ENCODE measurements around the gene SCO2. TPM values are rescaled to one million over a fixed set of nuclear protein-coding genes. Genes with fewer than 3 reads are reported as not detected.

Gene SCO2
- total RNA-seq, 4 donors from 2014 or later, result 1.5 to 9.4 (median 4.4) TPM

DNA sequence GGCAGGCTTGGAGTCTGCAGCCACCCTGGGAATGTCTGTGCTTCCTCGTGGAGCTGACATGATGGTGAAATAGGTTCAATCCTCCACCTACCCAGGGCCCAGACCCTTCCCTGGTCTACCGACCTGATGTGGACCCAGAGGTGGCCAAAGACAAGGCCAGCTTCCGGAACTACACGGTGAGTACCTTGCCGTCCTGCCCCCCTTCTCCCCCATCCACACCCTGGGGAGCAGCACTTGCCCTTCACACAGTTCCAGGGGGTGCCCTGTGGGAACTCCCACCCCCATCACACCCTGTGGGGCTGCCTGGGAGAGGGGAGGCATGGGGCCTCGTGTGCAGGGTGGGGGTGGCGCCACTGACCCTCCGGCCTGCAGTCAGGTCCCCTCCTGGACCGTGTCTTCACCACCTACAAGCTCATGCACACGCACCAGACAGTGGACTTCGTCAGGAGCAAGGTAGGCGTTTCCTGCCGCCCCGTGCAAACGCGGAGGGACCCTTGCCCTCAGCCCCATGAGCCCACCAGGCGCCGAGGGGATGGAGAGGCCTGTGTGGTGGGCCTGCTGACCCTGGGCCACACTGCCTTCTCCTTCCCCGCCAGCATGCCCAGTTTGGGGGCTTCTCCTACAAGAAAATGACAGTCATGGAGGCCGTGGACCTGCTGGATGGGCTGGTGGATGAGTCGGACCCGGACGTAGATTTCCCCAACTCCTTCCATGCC is 38.0 kb downstream of the SCO2 start:
- H3K4me3 ChIP-seq (ENCODE audit: low read depth, poor library complexity, severe bottlenecking), result no peak overlapping the region
- intact Hi-C loops (cut with DNase I; ENCODE audit: low total_unique reads), result no loop called here
- TF ChIP-seq, protein P1, sequence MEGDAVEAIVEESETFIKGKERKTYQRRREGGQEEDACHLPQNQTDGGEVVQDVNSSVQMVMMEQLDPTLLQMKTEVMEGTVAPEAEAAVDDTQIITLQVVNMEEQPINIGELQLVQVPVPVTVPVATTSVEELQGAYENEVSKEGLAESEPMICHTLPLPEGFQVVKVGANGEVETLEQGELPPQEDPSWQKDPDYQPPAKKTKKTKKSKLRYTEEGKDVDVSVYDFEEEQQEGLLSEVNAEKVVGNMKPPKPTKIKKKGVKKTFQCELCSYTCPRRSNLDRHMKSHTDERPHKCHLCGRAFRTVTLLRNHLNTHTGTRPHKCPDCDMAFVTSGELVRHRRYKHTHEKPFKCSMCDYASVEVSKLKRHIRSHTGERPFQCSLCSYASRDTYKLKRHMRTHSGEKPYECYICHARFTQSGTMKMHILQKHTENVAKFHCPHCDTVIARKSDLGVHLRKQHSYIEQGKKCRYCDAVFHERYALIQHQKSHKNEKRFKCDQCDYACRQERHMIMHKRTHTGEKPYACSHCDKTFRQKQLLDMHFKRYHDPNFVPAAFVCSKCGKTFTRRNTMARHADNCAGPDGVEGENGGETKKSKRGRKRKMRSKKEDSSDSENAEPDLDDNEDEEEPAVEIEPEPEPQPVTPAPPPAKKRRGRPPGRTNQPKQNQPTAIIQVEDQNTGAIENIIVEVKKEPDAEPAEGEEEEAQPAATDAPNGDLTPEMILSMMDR (IDR thresholded peaks at IDR 0.05), result no peak
- TF ChIP-seq POLR2A (IDR thresholded peaks at IDR 0.05), result no peak
- WGBS, 2 donors, result 79 to 81% methylated on average over 14 to 23 of the region's 23 CpGs
- no peak for DNase-seq (ENCODE audit: low spot score in 2 of 2)

DNA sequence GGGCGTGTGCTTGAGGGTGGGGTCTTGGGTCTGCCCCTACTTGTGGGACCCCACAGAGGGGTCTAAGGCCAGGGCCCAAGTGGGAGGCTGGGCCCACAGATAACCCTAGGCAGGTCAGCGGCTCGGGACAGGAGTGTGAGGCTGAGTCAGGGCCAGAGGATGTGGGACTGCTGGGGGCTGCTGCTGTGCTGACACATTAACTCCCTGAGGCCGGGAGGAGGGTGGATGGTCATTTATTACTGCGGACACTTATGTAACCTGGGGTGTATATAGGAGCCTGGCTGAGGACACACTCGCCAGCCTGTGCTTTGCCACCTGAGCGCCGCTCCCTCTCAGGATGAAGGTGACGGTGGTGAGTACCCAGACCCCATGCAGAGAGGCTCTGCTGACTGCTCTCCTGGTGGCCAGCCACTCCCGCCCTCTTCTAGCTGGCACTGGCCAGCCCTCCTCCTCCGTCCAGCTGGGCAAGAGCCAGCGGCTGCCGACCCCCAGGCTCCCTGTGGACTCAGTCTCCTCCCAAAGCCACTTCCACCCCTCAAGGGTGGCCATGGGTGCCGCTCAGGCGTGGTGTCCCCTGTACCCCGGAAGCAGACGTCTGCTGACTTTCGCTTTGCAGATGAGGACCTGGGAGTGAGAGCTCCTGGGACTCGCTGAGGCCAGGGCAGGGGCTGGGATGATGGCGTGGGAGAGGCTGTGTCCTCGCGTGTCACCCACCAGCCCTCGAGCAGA is 38.7 kb downstream of the SCO2 start, which contains the start of gene MIOX:
Gene MIOX, plus strand, starts transcription at position 299 of the 729 bp plus-strand sequence. Its CDS starts 39 bp downstream, at position 338.
- no peak for TF ChIP-seq POLR2A (IDR thresholded peaks at IDR 0.05)
- TF ChIP-seq, protein P1 (IDR thresholded peaks at IDR 0.05), result no peak
- H3K4me3 ChIP-seq (ENCODE audit: low read depth, poor library complexity, severe bottlenecking), result no peak within 1 kb of the TSS
- 65 to 79% methylated on average over 14 to 23 of the region's 23 CpGs for WGBS, 2 donors
- no peak for DNase-seq (ENCODE audit: low spot score in 2 of 2)
- intact Hi-C loops (cut with DNase I; ENCODE audit: low total_unique reads), result no loop called here

DNA sequence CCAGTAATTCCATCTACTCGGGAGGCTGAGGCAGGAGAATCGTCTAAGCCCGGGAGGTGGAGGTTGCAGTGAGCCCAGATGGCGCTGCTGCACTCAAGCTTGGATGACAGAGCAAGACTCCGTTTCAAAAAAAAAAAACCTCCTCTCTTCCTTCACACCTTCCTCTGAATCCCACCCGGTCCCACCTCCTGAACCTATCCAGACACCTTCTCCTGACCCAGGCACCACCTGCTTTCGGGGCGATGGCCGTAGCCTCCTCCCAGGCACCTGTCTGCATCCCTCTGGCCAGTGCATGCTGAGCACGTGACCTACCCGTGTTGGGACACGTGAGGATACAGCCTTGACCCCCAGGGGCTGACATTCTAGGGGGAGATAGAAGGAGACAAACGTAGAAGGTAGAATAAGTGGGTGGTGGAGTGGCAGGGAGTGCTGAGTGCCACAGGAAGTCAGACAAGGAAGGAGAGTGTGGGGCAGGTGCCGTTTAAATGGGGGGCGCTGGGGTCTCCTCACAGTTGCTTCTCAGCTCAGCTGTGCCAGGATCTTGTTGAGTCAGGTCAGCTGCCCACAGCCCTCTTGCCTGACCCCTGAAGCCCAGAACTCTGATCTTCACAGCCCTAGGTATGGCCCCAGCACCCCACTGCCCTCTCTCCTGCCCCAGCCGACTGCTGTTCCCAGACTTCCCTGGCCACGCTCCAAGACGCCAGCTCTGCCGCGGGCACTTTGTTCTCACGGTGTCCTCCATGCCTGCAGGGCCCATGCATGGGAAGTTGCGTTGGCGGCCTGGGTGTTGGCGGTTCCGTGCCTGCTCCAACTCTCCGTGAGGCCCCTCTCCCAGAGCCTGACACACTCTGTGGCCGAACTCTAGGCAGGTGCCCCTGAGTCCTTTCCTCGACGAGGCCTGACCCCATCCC is 39.9 kb downstream of the SCO2 start:
- TF ChIP-seq, protein P1 (IDR thresholded peaks at IDR 0.05), result no peak
- TF ChIP-seq POLR2A (IDR thresholded peaks at IDR 0.05), result no peak
- WGBS, 2 donors, result 58 to 62% methylated on average over 29 of the region's 29 CpGs
- intact Hi-C loops (cut with DNase I; ENCODE audit: low total_unique reads), result no loop called here
- H3K4me3 ChIP-seq (ENCODE audit: low read depth, poor library complexity, severe bottlenecking), result no peak overlapping the region
- DNase-seq (ENCODE audit: low spot score in 2 of 2), result peak in 1 of 2 donors; percentile 83

DNA sequence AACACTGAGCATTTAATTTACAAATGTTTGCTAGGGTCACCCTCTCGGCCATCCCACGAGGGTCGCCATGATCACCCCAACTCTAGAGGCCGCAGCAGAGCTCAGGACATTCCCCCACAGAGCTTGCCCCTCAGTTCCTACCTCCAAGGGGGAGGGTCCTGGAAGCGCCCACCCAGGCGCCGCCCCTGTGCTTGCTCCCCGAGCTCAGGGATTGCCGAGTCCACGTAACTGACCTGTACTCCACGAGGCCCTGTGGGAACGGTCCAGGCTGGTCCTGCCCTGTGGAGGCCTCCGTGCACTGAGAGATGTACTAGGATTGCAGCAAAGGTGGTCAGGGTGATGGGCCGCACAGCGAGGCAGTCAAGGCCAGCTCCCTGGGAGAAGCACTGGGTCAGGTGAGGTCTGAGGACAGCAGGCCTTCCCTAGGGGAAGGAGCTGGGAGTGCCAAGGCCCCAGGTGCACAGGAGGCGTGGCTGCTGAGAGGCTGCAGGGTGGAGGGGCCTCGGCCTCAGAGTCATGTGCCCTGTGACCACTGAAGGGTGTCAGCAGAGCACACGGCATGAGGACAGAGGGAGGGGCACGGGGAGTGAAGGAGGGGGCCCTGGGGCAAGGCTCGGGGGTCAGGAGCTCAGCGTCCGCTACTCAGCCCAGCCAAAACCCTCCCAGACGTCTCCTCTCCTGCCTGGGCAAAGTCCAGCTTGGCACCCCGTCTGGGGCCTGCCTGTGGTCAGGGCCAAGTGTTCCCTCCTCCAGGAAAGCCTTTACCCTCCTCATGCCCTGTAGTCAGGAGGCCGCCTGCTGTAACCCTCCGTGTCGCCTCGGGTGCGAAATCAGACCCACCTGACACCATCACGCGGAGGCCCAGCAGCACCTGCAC is 41.2 kb downstream of the SCO2 start:
- TF ChIP-seq, protein P1 (IDR thresholded peaks at IDR 0.05), result no peak
- TF ChIP-seq POLR2A (IDR thresholded peaks at IDR 0.05), result no peak
- 82 to 85% methylated on average over 24 to 31 of the region's 31 CpGs for WGBS, 2 donors
- intact Hi-C loops (cut with DNase I; ENCODE audit: low total_unique reads), result no loop called here
- DNase-seq (ENCODE audit: low spot score in 2 of 2), result no peak
- no peak overlapping the region for H3K4me3 ChIP-seq (ENCODE audit: low read depth, poor library complexity, severe bottlenecking)

DNA sequence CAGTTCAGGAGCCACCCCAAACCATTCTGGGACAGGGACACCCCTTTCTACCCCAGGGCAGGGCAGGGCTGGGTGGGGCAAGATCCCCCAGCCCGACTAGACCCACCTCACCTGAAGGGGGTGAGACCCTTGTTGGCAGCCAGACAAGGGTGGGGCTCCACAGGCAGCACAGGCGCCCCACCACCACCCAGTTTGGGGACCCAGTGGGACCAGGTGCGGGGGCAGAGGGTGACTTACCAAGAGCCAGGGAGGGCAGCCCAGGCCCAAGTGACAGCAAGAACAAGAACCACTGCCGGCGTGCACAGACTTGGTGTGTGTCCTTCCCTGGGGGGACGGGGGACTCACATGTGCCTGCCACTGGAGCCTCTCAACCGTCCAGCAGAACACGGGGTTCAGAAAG is 41.8 kb downstream of the SCO2 start:
- no peak for DNase-seq (ENCODE audit: low spot score in 2 of 2)
- no peak overlapping the region for H3K4me3 ChIP-seq (ENCODE audit: low read depth, poor library complexity, severe bottlenecking)
- 84 to 93% methylated on average over 6 to 8 of the region's 8 CpGs for WGBS, 2 donors
- TF ChIP-seq, protein P1 (IDR thresholded peaks at IDR 0.05), result no peak
- TF ChIP-seq POLR2A (IDR thresholded peaks at IDR 0.05), result no peak
- intact Hi-C loops (cut with DNase I; ENCODE audit: low total_unique reads), result no loop called here
